Left hindlimb (tissue), 1 donor: ENCODE measurements around the gene SREBF2.

Source experiments
- DNase-seq: peaks from one replicate; pipeline ENCODE4 v3.0.0-alpha.2; 2018

Gene SREBF2

DNA sequence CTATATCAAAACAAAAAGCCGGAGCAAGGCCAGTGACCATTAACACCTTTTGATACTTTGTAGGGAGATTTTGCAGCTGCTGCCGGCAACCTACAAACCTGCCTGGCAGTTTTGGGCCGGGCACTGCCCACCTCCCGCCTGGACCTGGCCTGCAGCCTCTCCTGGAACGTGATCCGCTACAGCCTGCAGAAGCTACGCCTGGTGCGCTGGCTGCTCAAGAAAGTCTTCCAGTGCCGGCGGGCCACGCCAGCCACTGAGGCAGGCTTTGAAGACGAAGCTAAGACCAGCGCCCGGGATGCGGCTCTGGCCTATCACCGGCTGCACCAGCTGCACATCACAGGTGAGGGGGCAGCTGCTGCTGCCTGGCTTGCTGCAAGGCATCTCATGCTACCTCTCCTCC lies 47.7 kb downstream of the SREBF2 start:
- no peak for DNase-seq

DNA sequence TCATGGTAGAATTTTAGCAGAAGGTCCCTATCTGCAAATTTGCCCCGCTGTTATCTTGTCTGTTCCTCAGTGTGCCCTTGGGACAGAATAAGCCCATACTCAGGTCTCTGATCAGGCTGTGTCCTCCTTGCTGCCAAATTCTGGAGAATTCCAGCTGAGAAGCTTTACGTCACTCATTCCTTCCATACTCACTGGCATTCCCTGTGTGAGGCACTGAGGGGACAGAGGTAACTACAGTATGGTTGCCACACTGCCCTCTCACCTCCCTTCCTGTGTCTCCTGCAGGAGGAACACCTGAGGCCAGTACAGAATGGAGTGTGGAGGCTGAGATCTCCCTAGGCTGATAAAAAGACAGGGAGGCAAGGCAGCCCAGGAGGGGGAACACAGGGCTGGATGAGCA lies 50.5 kb downstream of the SREBF2 start:
- DNase-seq, result no peak

DNA sequence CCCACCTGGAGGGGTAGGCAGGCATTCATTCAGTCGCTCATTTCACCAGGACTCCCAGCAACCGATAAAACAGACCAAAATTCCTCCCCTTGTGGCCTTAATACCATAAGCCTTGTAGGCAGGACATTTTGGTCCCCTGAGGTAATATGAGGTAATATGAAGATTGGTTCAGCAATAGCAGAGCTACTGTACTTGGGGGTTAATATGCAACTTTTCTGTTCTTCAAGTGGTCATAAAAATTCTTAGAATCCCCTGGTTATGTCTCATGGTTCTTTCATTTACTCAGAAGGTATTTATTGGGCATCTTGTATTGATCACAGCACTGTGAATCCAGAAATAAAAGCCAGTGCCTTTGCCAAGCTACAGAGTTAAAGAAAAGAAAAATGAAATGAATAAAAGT lies 52.2 kb downstream of the SREBF2 start:
- no peak for DNase-seq

DNA sequence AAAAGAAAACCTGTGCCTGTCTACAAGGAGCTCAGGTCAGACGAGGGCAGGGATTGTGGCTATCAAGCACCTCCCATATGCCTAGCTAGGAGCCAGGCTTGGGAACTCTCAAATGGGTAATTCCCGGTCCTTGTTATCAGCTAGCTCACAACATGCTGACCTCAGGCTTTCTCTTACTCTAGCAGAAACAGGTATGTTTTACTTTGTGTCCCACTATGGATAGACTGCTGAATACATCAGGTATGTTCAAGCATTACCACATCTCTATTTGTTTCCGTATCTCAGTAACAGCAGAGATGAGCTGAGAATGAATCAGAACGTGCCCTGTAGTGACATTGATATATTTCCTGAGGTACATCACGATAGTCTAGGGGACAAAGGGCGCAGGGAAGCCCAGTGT lies 52.6 kb downstream of the SREBF2 start:
- DNase-seq, result no peak

DNA sequence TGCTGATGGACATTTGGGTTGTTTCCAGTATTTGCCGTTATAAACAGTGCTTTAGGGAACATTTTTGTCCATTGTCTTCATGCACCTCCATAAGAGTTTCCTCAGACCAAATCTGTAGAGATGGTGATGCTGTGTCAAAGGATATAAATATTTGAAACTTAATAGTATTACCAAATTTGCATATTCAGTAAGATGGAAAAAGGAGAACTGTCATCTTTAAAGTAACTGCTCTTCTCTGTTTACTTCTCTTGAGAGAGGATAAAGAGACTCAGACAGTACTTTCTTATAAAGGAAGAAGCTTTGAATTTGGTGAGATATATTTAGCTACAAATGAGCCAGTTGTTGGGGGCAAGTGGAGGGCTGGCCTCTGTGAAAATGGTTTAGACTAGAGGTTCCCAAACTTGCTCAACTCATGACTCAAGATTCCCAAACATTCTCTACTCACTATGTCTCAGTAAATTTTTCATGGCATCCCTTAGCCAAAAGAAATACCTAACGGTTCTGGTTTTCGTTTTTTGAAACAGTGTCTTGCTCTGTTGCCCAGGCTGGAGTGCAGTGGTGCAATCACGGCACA lies 55.8 kb downstream of the SREBF2 start:
- DNase-seq, result no peak

DNA sequence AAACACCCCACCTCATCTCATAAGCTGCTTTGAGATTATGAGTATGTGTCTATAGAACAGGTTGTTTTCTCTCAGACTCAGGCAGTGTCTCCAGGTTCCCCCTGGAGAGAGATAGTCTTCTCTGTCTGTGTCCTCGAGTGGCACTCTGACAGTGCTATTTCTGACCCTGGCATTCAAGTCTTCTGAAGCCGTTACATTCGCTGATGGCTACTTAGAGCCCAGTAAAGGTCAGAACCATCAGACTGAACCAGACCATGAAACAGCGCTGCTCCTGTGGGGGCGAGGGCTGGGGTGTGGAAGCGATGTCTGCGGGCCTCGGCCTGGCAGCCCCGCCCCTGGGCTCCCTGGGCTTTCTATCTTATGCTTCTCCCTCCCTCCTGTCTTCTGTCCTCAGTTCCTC lies 58.5 kb downstream of the SREBF2 start:
- no peak for DNase-seq

DNA sequence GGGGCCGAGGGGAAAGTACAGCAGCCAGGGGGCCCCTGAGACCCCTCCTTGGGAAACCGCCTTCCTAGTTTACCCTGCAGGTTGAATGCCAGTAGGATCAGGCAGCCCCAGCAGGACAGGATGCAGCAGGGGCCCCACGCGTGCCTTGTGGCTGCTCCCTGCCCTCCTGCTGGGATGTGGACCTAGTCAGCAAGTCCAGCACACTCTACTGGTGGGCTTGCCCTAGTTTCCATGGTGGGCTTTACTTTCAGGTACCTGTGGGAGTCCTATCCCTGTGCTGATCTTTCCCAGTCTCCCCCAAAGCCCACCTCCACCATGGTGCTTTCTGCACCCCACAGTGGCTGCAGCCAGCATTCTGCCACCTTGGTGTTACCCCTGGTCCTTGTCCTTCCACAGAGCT lies 59.8 kb downstream of the SREBF2 start:
- no peak for DNase-seq

DNA sequence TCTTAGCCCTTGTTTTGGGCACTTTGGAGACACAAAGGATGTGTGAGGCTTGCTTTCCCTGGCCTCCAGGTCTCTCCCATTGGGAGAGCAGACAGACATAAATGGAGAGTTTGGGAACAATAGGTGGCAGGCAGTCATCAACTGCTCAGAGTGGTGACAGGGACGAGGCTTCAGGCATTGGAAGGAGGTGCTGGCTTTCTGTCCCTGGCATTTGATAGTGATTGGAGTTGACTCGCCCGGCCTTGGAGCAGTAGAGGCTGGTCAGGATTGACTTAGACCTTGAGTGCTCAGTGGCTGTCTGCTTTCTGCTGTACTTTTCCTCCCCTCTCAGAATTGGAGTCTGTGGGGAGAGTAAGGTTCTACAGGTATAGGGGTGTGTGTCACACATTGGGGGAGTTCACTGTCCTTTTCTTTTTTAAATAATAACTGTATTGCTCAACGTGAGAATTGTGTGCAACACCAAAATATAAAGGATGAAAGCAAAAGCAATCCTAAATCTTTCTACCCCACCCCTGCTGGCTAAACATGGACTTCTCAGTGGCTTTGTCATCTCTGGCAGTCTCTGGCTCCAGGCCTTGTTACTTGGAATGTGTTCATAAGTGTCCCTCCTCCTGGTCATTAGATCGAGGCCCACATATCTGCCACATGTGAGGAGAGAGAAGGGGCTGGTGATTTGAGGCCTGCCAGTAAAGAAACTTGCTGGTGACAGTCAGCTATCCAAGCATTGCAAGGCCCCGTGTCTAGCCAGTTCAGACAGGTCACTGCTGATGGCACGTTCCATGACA lies 60.9 kb downstream of the SREBF2 start:
- DNase-seq, result no peak

DNA sequence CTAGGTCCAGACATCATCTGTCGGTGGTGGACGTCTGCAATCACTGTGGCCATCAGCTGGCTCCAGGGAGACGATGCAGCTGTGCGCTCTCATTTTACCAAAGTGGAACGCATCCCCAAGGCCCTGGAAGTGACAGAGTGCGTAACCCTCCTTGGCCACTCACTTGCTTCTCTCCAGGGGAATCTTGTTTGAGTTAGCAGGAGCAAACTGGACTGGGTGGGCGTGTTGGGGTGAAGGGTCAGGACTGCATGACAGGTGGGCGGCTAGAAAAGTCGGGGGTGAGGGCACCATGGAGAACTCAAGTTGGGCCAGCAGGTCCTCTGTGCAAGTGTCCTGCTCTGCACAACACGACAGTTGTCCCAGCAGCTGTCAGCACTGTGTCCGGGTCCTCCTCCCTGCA lies 65.7 kb downstream of the SREBF2 start:
- no peak for DNase-seq

DNA sequence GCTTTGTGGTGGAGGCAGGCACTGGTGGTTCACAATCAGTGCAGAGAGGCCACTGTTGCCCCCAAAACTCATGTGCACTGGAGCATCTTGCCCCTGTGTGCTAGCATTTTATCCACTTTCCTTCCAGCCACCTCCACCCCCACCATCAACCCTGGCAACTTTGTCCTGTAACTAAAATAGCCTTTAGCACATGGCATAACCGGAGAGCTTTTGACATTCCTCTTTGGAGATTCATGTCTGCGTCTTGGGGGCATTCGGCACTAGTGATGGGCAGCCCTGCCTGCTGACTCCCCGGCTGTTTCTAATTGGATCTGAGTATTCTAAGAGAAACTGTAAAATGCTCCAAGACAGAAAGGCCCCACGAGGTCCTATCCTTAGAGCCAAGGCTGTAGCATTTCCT lies 66.2 kb downstream of the SREBF2 start:
- DNase-seq, result no peak

DNA sequence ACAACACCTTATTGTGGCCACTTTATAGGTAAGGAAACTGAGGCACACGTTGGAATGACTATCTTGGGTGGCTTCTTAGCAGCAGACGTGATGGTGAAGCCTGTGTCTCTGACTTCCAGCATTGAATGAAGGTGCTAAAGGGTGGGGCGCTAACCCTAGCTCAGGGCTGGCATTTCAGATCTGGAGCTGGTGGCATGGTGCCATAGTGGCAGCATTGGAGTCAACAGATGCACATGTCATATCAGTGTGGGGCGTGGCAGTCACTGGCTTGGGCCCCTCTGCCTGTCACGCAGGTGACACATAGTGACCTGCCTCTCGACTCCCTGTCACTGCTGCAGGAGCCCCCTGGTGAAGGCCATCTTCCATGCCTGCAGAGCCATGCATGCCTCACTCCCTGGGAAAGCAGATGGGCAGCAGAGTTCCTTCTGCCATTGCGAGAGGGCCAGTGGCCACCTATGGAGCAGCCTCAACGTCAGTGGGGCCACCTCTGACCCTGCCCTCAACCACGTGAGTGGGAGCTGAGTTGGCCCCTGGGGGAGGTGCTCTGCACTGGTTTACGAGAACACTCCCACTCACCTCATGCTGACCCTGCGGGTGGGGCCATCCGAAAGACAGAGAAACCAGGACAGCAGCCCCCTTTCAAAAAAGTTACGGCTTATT lies 67.2 kb downstream of the SREBF2 start:
- DNase-seq, result no peak

DNA sequence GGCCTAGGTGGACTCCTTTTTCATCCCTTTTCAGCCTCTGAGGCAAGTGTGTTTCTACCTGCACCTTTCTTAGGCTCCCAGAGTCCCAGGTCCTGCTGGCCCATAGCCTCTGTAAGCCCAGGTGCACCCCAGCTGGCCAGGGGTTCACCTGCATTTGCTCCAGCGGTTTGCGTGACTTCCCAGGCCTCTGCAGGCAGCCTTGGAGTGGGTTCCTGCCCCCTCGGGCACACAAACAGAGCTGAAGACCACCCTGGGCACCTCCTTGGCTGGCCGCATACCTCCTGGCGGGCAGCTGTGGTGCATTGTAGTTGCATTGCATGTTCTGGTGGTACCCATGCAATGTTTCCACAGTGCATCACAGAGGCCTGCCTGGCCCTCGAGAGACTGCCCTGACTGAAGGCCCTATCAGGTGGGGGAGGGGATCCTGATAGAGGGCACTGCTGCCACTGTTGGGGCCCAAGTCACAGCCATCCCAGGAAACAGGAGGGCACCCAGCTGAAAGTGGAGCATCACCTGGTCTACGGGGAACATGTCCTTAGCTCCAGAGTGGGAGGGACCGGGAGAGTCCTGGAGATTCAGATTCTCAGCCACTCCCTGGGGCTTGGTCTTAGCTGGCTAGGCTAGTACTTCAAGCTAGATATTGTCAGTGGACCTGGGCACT lies 67.9 kb downstream of the SREBF2 start:
- no peak for DNase-seq

DNA sequence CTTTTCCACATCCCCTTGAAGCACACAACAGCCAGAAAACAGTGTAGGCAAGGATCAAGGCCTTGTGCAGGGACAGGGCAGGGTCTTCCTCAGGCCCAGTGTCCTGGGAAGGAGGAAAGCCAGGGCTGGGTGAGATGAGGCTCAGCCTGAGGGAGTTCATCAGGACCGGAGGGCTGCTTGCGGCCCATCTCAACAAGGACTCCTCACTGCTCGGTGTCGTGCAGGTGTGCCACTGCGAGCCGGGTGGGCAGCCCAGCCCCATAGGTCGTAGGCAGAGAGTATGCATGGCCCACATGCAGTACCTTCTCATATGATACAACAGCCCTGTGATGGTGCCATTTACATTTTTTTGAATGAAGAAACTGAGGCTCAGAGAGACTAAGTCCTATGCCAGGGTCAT lies 69.1 kb downstream of the SREBF2 start:
- no peak for DNase-seq

DNA sequence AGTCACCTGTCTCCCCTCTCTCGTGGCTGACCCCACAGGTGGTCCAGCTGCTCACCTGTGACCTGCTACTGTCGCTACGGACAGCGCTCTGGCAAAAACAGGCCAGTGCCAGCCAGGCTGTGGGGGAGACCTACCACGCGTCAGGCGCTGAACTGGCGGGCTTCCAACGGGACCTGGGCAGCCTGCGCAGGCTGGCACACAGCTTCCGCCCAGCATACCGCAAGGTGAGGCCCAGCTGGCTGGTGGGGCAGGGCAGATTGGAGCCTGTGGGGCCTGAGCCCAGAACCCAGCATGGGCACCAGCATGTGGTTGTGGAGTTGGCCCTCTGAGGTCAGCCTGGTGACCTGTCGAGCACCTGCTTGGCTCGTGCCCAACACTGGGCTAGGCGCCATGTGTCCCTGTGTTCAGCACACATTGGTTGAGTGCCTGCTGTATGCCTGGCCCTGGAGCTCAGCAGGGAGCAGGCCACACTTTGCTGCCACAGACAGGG lies 70.1 kb downstream of the SREBF2 start:
- DNase-seq, result no peak

DNA sequence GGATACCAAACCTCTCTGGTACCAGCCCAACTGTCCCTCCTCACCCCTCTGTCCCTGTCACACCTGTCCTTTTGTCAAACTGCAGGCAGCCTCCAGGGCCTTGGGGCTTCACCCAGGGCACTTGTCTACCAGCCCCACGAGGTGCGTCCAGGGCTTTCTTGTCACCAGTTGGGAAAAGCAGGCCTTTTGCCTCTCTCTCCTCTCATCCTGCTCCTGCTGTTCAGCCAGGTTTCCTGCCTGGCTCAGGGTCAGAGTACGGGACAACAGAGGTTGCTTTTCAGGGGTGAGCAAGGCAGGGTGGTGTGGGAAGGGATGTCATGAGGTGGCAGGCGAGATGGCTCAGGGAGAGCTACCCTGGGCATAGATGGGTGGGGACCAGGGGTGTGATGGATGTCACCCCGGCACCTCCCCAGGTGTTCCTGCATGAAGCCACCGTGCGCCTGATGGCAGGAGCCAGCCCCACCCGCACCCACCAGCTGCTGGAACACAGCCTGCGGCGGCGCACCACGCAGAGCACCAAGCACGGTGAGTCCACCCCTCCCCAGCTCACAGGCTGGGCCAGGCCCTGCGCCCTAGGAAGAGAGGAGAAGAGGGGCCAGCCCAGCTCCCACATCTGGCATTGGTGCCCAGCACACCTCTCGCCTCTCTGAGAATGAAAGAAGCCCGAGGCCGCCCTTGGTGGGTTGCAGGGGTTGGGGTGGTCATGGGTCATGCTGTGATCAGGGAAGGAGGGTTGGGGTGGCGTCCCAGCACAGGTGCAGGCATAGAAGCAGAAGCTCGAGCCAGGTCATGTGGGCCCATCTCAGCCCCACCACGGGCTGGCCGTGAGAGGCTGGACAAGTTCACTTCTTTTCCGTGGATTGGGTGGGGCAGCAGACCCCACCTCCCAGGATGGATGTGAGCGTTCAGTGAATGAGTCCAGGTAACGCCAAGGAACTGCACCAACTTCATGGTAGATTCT lies 71.8 kb downstream of the SREBF2 start:
- no peak for DNase-seq

DNA sequence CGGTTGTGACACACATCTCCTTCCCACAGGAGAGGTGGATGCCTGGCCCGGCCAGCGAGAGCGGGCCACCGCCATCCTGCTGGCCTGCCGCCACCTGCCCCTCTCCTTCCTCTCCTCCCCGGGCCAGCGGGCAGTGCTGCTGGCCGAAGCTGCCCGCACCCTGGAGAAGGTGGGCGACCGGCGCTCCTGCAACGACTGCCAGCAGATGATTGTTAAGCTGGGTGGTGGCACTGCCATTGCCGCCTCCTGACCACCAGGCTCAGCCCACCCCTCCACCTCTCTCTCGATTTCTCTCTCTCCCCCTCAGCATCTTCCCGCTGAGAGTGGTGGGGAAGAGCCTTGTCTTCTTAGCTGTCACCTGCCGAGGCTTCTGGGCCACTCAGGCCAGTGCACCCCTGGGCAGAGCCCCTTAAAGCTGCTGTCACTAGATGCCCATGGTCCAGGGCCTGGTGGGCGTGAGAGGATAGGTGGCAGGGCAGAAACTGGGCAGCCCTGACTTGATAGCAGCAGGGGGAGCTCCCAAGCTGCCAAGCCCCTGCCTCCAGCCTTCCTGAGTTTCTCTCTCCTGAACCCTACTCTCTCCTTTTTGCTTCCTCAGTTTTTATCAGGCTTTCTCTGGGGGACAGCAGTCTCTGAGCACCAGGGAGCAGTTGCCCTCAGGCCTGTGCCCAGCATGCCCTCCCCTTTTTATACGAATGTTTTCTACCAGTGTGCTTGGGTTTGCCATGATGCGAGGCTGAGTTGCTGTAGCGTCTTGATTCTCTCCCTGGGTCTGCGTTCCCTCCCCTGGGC lies 72.7 kb downstream of the SREBF2 start:
- DNase-seq, result no peak

DNA sequence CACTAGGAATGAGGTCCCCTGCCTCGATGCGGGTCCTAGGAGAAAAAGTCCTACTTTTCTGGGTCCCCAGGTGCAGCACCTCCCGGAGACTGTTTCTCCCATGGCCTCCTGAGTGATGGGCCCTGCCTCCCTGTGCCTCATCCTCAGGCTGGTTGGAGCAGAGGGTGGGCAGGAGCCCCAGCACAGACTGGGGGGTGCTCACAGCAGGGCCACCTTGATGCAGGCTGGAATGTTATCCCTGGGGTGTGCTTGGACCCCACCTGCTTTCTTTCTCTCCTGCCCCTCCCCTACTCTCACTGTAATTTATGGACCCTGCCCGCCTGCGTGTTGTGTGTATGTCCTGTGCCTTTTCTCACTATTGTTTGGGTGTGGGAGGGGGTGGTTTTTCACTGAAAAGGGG lies 73.9 kb downstream of the SREBF2 start:
- no peak for DNase-seq

DNA sequence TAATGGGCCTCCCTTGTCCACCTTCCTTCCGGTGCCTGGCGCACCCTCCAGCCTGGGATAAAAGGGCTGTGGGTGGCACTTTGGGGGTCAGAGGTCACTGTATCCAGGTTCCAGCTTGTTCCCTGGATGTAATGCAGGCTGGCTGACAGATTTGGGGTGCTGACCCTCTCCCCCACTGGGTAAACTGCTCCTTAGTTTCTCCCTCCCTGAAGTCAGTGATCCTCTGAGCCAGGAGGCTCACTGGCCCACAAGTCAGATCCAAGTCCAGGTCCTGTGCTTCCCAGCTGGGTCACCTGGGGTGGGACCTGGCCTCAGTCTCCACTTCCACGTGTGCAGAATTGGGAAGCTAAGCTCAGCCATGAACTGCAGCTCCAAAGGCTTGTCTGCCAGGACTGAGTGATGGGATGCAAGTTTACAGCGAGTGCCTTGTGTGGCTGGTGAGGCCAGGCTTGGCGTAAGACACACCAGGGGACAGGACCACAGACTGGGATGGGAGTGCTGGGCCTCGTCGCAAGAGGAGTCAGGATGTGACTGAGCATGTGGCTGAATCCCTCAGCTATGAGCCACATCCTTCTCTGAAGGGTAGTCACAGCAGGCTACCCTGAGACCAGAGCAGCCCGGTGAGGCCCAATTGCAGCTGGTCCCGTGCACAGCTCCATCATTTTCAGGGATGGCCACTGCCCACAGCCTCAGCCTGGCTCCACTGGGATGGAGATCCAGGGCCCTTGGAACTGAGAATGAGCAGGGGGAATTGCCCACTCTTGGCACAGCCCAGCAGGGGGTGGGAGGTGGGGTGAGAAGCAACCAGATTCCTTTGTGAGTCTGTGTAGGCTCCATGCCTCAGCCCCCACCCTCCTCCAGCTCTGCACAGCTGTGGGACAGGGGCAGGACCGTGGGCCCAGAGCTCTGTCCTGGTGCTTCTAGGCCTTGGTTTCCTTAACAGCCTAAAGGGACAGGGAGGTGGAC lies 74.8 kb downstream of the SREBF2 start:
- no peak for DNase-seq

DNA sequence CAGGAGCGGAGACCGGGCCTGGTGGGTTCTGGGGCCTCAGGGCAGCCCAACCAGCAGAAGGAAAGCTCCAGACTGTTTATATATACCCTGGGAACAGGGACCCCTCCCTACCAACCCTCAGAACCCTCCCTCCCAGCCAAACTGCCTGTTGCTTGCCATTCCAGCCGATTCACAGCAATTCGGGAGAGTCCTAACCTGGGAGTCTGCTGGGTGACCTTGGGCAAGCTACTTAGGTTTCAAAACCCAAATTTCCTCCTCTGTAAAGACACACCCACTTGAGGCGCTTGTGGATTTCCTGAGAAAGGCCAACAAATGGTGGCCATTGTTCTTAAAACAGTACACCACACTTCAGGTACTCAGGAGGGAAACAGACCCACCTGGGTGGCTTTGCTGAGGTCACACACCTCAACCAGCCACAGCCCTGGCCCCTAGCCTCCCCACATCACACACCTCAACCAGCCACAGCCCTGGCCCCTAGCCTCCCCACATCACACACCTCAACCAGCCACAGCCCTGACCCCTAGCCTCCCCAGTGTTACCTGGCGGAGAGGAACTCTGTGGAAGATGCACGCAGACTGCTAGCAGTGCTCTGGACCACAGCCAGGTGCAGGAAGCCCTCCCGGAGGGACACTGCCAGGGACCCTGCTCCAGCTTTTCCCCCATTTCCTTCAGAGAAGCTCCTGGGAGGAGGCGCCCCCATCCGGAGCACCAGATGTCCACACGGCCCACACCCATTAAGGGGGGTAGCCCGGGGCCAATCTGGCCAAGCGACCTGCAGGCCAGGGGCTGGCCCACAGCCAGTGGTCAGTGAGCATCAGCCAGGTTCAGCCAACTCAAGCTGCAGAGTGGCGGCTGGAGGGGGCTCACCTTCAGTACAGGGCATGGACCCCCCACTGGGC lies 75.8 kb downstream of the SREBF2 start:
- DNase-seq, result no peak
